Liver (tissue), 9 donors: ENCODE measurements around the gene FAT2. TPM values are rescaled to one million over a fixed set of nuclear protein-coding genes. Genes with fewer than 3 reads are reported as not detected.

ENCODE experiments used
- DNase-seq: peaks from one replicate; pipeline ENCODE4 v3.0.0-alpha.2; 2017; ENCODE audit warnings: low spot score
- H3K27ac ChIP-seq, 2 donors: one replicate each; pipeline ENCODE4 v1.7.0; 2013; ENCODE audit warnings: inconsistent platforms in 2 of 2, low read length in 2 of 2, control low read depth in 1 of 2, low read depth in 1 of 2, mild to moderate bottlenecking in 1 of 2
- H3K27me3 ChIP-seq, 4 donors: one replicate each; pipeline versions ENCODE4 v1.6.1 to v1.7.0; 2013; ENCODE audit warnings: low read length in 3 of 4, inconsistent platforms in 1 of 4, mild to moderate bottlenecking in 1 of 4, moderate library complexity in 1 of 4; ENCODE audit not compliant: control insufficient read depth in 4 of 4, insufficient read depth in 4 of 4
- H3K36me3 ChIP-seq, 4 donors: one replicate each; pipeline versions ENCODE4 v1.6.1 to v1.7.0; 2013; ENCODE audit warnings: low read length in 3 of 4, mild to moderate bottlenecking in 3 of 4, low read depth in 1 of 4, moderate library complexity in 1 of 4; ENCODE audit not compliant: control insufficient read depth in 4 of 4, insufficient read depth in 3 of 4
- H3K4me1 ChIP-seq, 4 donors: one replicate each; pipeline versions ENCODE4 v1.6.1 to v1.7.0; 2013; ENCODE audit warnings: low read length in 3 of 4, mild to moderate bottlenecking in 3 of 4, moderate library complexity in 1 of 4; ENCODE audit not compliant: control insufficient read depth in 4 of 4, insufficient read depth in 4 of 4
- H3K4me3 ChIP-seq, 3 donors: one replicate each; pipeline versions ENCODE4 v1.6.1 to v1.7.0; 2013; ENCODE audit warnings: low read length in 3 of 3, control low read depth in 1 of 3, low read depth in 1 of 3, mild to moderate bottlenecking in 1 of 3
- H3K9ac ChIP-seq, 2 donors: one replicate each; pipeline ENCODE4 v1.7.0; 2013; ENCODE audit warnings: low read length in 2 of 2, mild to moderate bottlenecking in 2 of 2, moderate library complexity in 2 of 2, control low read depth in 1 of 2, low read depth in 1 of 2
- H3K9me3 ChIP-seq, 4 donors: one replicate each; pipeline versions ENCODE4 v1.6.1 to v1.7.0; 2013; ENCODE audit warnings: low read length in 3 of 4; ENCODE audit not compliant: control insufficient read depth in 4 of 4
- EGR1 ChIP-seq, 2 donors: IDR thresholded peaks; 2 replicates each; pipeline ENCODE4 v1.6.1; 2016 to 2018; ENCODE audit warnings: antibody characterized with exemption in 2 of 2, low read depth in 2 of 2
- FOXA1 ChIP-seq: IDR thresholded peaks from 2 replicates; pipeline ENCODE4 v1.6.1; 2016; ENCODE audit warnings: antibody characterized with exemption
- FOXA2 ChIP-seq: IDR thresholded peaks from 2 replicates; pipeline ENCODE4 v1.6.1; 2016; ENCODE audit warnings: antibody characterized with exemption
- GABPA ChIP-seq, 2 donors: IDR thresholded peaks in 1 of 2; conservative IDR thresholded peaks in 1 of 2; 2 replicates each; pipeline ENCODE4 v1.6.1; 2016; ENCODE audit warnings: antibody characterized with exemption in 2 of 2, mild to moderate bottlenecking in 1 of 2, moderate library complexity in 1 of 2
- HNF4A ChIP-seq, 2 donors: conservative IDR thresholded peaks; 2 replicates each; pipeline ENCODE4 v1.6.1; 2016; ENCODE audit warnings: antibody characterized with exemption in 2 of 2, mild to moderate bottlenecking in 2 of 2
- HNF4G ChIP-seq: IDR thresholded peaks from 2 replicates; pipeline ENCODE4 v1.6.1; 2016; ENCODE audit warnings: antibody characterized with exemption
- JUND ChIP-seq, 2 donors: IDR thresholded peaks; 2 replicates each; pipeline ENCODE4 v1.6.1; 2016; ENCODE audit warnings: antibody characterized with exemption in 2 of 2
- NR2F2 ChIP-seq: IDR thresholded peaks from 2 replicates; pipeline ENCODE4 v1.6.1; 2016; ENCODE audit warnings: antibody characterized with exemption
- RAD21 ChIP-seq, 2 donors: IDR thresholded peaks; 2 replicates each; pipeline ENCODE4 v1.6.1; 2016; ENCODE audit warnings: antibody characterized with exemption in 2 of 2, mild to moderate bottlenecking in 2 of 2
- RXRA ChIP-seq, 2 donors: IDR thresholded peaks; 2 replicates each; pipeline ENCODE4 v1.6.1; 2017 to 2018; ENCODE audit warnings: antibody characterized with exemption in 2 of 2, mild to moderate bottlenecking in 1 of 2
- SP1 ChIP-seq: IDR thresholded peaks from 2 replicates; pipeline ENCODE4 v1.6.1; 2018; ENCODE audit warnings: antibody characterized with exemption, mild to moderate bottlenecking
- TAF1 ChIP-seq: conservative IDR thresholded peaks from 2 replicates; pipeline ENCODE4 v1.6.1; 2016; ENCODE audit warnings: antibody characterized with exemption, mild to moderate bottlenecking
- WGBS: extraction: QIAGEN DNeasy Blood & Tissue Kit; methylation state at CpG from one replicate; pipeline ENCODE4 v1.1.7; 2013; 5-methylcytosine and 5-hydroxymethylcytosine counted together
- polyA plus RNA-seq, 2 donors: library from polyadenylated mRNA; stranded (reverse) in 1 of 2; unstranded in 1 of 2; fragments of 200-250 nt in 1 of 2; fragments of >200 nt in 1 of 2; fragmentation: Nextera tagmentation in 1 of 2; extraction: Ambion mirVana in 1 of 2; gene quantifications; one replicate each; pipeline versions ENCODE4 v1.2.1 to v1.2.3, GENCODE V29; 2013 to 2015
- total RNA-seq, 2 donors: library from RNA; depleted of rRNA; stranded (reverse); fragments of >200 nt; gene quantifications; one replicate each; pipeline ENCODE4 v1.2.3, GENCODE V29; 2014
- TF ChIP-seq, protein P1 (sequence below): IDR thresholded peaks from 2 replicates; pipeline ENCODE4 v1.6.1; 2016; ENCODE audit warnings: antibody characterized with exemption
- TF ChIP-seq, protein P2 (sequence below): IDR thresholded peaks from 2 replicates; pipeline ENCODE4 v1.6.1; 2016; ENCODE audit warnings: antibody characterized with exemption
- TF ChIP-seq, protein P3 (sequence below): IDR thresholded peaks from 2 replicates; pipeline ENCODE4 v1.6.1; 2016; ENCODE audit warnings: antibody characterized with exemption, mild to moderate bottlenecking
- TF ChIP-seq, protein P4 (sequence below): fragments of 150-350 bp; IDR thresholded peaks from 2 replicates; pipeline ENCODE4 v1.5.1; 2017; ENCODE audit warnings: improper control_type of control experiment, low read depth, low read length; ENCODE audit not compliant: missing input control
- donor health status: healthy.
- donor health status: healthy.
- donor health status: healthy.
- donor health status: healthy.
- donor health status: healthy.

The FAT2 gene
- total and polyA plus RNA-seq, 4 donors, result under 0.01 to 0.07 TPM; not detected in 2

DNA sequence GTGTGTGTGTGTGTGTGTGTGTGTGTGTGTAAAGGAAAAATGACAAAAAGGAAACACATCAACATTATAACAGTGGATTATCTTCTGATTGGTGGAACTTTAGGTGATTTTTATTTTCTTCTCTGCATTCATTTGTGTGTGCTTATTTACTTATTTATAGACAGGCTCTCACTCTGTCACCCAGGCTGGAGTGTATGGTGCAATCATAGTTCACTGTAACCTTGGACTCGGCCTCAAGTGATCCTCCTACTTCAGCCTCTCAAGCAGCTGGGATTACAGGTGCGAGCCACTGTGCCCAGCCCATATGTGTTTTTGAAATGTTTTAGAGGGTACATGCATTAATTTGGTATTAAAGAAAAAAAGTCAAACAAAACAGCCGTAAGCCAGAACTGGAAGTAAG, 39.1 kb downstream of the FAT2 start:
- Histone ChIP-seq H3K27me3 (no peaks in the 10 kb centered on the region), H3K9me3 (no peaks in the 10 kb centered on the region), H3K36me3 (no peaks in the 10 kb centered on the region), H3K9ac (no peak overlapping the region), H3K27ac (no peak overlapping the region), H3K4me1 (no peaks in the 10 kb centered on the region), H3K4me3 (no peak overlapping the region)
- TF ChIP-seq HNF4A (conservative IDR thresholded peaks at IDR 0.05) (no peak), EGR1 (IDR thresholded peaks at IDR 0.05; ENCODE audit: low read depth in 2 of 2) (no peak), SP1 (no peak), TAF1 (no peak), JUND (IDR thresholded peaks at IDR 0.05) (no peak), RAD21 (IDR thresholded peaks at IDR 0.05) (no peak), FOXA2 (no peak), GABPA (IDR thresholded peaks at IDR 0.05 in 1 of 2, conservative IDR thresholded peaks at IDR 0.05 in 1 of 2) (no peak), NR2F2 (no peak), FOXA1 (no peak), HNF4G (no peak), RXRA (IDR thresholded peaks at IDR 0.05) (no peak)
- TF ChIP-seq, protein P1, sequence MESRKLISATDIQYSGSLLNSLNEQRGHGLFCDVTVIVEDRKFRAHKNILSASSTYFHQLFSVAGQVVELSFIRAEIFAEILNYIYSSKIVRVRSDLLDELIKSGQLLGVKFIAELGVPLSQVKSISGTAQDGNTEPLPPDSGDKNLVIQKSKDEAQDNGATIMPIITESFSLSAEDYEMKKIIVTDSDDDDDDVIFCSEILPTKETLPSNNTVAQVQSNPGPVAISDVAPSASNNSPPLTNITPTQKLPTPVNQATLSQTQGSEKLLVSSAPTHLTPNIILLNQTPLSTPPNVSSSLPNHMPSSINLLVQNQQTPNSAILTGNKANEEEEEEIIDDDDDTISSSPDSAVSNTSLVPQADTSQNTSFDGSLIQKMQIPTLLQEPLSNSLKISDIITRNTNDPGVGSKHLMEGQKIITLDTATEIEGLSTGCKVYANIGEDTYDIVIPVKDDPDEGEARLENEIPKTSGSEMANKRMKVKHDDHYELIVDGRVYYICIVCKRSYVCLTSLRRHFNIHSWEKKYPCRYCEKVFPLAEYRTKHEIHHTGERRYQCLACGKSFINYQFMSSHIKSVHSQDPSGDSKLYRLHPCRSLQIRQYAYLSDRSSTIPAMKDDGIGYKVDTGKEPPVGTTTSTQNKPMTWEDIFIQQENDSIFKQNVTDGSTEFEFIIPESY, result no peak
- TF ChIP-seq, protein P2, sequence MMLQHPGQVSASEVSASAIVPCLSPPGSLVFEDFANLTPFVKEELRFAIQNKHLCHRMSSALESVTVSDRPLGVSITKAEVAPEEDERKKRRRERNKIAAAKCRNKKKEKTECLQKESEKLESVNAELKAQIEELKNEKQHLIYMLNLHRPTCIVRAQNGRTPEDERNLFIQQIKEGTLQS, result no peak
- TF ChIP-seq, protein P3, sequence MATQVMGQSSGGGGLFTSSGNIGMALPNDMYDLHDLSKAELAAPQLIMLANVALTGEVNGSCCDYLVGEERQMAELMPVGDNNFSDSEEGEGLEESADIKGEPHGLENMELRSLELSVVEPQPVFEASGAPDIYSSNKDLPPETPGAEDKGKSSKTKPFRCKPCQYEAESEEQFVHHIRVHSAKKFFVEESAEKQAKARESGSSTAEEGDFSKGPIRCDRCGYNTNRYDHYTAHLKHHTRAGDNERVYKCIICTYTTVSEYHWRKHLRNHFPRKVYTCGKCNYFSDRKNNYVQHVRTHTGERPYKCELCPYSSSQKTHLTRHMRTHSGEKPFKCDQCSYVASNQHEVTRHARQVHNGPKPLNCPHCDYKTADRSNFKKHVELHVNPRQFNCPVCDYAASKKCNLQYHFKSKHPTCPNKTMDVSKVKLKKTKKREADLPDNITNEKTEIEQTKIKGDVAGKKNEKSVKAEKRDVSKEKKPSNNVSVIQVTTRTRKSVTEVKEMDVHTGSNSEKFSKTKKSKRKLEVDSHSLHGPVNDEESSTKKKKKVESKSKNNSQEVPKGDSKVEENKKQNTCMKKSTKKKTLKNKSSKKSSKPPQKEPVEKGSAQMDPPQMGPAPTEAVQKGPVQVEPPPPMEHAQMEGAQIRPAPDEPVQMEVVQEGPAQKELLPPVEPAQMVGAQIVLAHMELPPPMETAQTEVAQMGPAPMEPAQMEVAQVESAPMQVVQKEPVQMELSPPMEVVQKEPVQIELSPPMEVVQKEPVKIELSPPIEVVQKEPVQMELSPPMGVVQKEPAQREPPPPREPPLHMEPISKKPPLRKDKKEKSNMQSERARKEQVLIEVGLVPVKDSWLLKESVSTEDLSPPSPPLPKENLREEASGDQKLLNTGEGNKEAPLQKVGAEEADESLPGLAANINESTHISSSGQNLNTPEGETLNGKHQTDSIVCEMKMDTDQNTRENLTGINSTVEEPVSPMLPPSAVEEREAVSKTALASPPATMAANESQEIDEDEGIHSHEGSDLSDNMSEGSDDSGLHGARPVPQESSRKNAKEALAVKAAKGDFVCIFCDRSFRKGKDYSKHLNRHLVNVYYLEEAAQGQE, result no peak
- TF ChIP-seq, protein P4, sequence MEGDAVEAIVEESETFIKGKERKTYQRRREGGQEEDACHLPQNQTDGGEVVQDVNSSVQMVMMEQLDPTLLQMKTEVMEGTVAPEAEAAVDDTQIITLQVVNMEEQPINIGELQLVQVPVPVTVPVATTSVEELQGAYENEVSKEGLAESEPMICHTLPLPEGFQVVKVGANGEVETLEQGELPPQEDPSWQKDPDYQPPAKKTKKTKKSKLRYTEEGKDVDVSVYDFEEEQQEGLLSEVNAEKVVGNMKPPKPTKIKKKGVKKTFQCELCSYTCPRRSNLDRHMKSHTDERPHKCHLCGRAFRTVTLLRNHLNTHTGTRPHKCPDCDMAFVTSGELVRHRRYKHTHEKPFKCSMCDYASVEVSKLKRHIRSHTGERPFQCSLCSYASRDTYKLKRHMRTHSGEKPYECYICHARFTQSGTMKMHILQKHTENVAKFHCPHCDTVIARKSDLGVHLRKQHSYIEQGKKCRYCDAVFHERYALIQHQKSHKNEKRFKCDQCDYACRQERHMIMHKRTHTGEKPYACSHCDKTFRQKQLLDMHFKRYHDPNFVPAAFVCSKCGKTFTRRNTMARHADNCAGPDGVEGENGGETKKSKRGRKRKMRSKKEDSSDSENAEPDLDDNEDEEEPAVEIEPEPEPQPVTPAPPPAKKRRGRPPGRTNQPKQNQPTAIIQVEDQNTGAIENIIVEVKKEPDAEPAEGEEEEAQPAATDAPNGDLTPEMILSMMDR, result no peak
- WGBS, result 93% methylated on average over 3 of the region's 3 CpGs
- no peak for DNase-seq

DNA sequence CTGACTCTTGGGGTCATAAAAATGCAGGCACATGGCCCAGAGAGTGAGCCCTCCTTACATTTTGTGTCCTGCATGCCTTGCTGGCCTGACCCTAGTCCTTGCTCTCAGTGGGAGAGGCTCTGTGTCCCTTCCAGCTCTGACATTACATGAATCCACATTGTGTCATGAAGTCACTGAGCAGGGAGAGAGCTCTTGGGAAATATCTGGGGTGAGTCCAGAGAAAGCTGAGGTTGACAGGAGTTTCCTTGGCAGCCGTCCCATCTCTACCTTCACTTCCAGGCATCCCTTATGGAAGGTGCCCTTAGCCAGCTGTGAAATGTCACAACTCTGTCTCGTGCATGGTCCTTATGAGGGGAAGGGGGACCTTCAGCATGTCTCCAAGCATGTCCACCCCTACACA, 41.0 kb downstream of the FAT2 start:
- no peaks in the 10 kb centered on the region for H3K36me3 ChIP-seq
- no peak for DNase-seq
- no peaks in the 10 kb centered on the region for H3K27me3 ChIP-seq
- H3K4me3 ChIP-seq, result no peak overlapping the region
- no peaks in the 10 kb centered on the region for H3K4me1 ChIP-seq
- H3K27ac ChIP-seq, result no peak overlapping the region
- no peaks in the 10 kb centered on the region for H3K9me3 ChIP-seq
- no peak overlapping the region for H3K9ac ChIP-seq
- 79% methylated on average over 2 of the region's 2 CpGs for WGBS
- TF ChIP-seq TAF1 (no peak), FOXA2 (no peak), NR2F2 (no peak)
- TF ChIP-seq, protein P2, result no peak
